WERI-Rb-1 (cell line): ENCODE results near the gene CNTFR.

Experiments
- DNase-seq: peaks from one replicate; pipeline ENCODE4 v3.0.0-alpha.2; 2020
- H3K27ac ChIP-seq: fragments of 250-450 bp; sonication (Bioruptor Pico); 2 replicates; pipeline ENCODE4 v1.5.1; 2020; ENCODE audit warnings: mild to moderate bottlenecking, moderate library complexity
- H3K27me3 ChIP-seq: fragments of 250-450 bp; sonication (Bioruptor Pico); 2 replicates; pipeline ENCODE4 v1.5.1; 2021; ENCODE audit warnings: mild to moderate bottlenecking, low read depth, moderate library complexity; ENCODE audit not compliant: insufficient read depth, severe bottlenecking
- H3K36me3 ChIP-seq: fragments of 250-450 bp; sonication (Bioruptor Pico); 2 replicates; pipeline ENCODE4 v1.5.1; 2020; ENCODE audit warnings: mild to moderate bottlenecking, moderate library complexity
- H3K4me3 ChIP-seq: 2 replicates; pipeline ENCODE4 v1.5.1; 2011; ENCODE audit warnings: low read depth, mild to moderate bottlenecking, control low read depth, low read length
- H3K9me3 ChIP-seq: fragments of 250-450 bp; sonication (Bioruptor Pico); 2 replicates; pipeline ENCODE4 v1.5.1; 2021; ENCODE audit warnings: mild to moderate bottlenecking, moderate library complexity; ENCODE audit not compliant: severe bottlenecking
- CTCF ChIP-seq: IDR thresholded peaks from 2 replicates; pipeline ENCODE4 v1.5.1; 2011; ENCODE audit warnings: low read depth, mild to moderate bottlenecking, control low read depth, inconsistent platforms, low read length

CNTFR gene

GRCh38 chr9:34519321-34520020 lies 70.1 kb downstream of the CNTFR start:
- H3K27me3 ChIP-seq, result peaks cover 41% of the 10 kb centered on the region
- no peak overlapping the region for H3K27ac ChIP-seq
- TF ChIP-seq CTCF, result no peak
- no peak for DNase-seq
- H3K36me3 ChIP-seq, result no peaks in the 10 kb centered on the region
- H3K4me3 ChIP-seq, result no peak overlapping the region
- no peaks in the 10 kb centered on the region for H3K9me3 ChIP-seq

GRCh38 chr9:34518896-34519295 lies 70.6 kb downstream of the CNTFR start:
- no peak overlapping the region for H3K27ac ChIP-seq
- no peaks in the 10 kb centered on the region for H3K9me3 ChIP-seq
- no peaks in the 10 kb centered on the region for H3K36me3 ChIP-seq
- no peak for DNase-seq
- H3K4me3 ChIP-seq, result no peak overlapping the region
- no peak for TF ChIP-seq CTCF
- peaks cover 35% of the 10 kb centered on the region for H3K27me3 ChIP-seq

- peaks cover 28% of the 10 kb centered on the region for H3K27me3 ChIP-seq
- no peak overlapping the region for H3K4me3 ChIP-seq
- no peak for TF ChIP-seq CTCF
- no peak overlapping the region for H3K27ac ChIP-seq
- DNase-seq, result no peak
- no peaks in the 10 kb centered on the region for H3K36me3 ChIP-seq
- no peaks in the 10 kb centered on the region for H3K9me3 ChIP-seq
Measured at GRCh38 chr9:34518110-34518616, 71.4 kb downstream of the CNTFR start.

- no peak overlapping the region for H3K27ac ChIP-seq
- no peak for TF ChIP-seq CTCF
- H3K36me3 ChIP-seq, result no peaks in the 10 kb centered on the region
- no peak overlapping the region for H3K4me3 ChIP-seq
- no peaks in the 10 kb centered on the region for H3K9me3 ChIP-seq
- no peak for DNase-seq
- peaks cover 22% of the 10 kb centered on the region for H3K27me3 ChIP-seq
Measured at GRCh38 chr9:34517185-34517584, 72.3 kb downstream of the CNTFR start.

GRCh38 chr9:34515959-34516358 lies 73.6 kb downstream of the CNTFR start:
- Histone ChIP-seq H3K36me3 (no peaks in the 10 kb centered on the region), H3K27ac (no peak overlapping the region), H3K9me3 (no peaks in the 10 kb centered on the region), H3K4me3 (no peak overlapping the region), H3K27me3 (peaks cover 10% of the 10 kb centered on the region)
- DNase-seq, result no peak
- TF ChIP-seq CTCF, result no peak

GRCh38 chr9:34514816-34515215 lies 74.7 kb downstream of the CNTFR start:
- H3K4me3 ChIP-seq, result no peak overlapping the region
- H3K27ac ChIP-seq, result no peak overlapping the region
- H3K36me3 ChIP-seq, result no peaks in the 10 kb centered on the region
- no peak for TF ChIP-seq CTCF
- no peaks in the 10 kb centered on the region for H3K9me3 ChIP-seq
- no peak for DNase-seq
- no peaks in the 10 kb centered on the region for H3K27me3 ChIP-seq
